CD4-positive, alpha-beta T cell treated with Interleukin-2 at 100 ng/mL for 4 hours (primary cell): ENCODE data around the gene EIF4G1.

ENCODE experiments used
- DNase-seq: peaks from one replicate; pipeline ENCODE4 v3.0.0-alpha.2; 2020; ENCODE audit warnings: low spot score

Gene EIF4G1

DNA sequence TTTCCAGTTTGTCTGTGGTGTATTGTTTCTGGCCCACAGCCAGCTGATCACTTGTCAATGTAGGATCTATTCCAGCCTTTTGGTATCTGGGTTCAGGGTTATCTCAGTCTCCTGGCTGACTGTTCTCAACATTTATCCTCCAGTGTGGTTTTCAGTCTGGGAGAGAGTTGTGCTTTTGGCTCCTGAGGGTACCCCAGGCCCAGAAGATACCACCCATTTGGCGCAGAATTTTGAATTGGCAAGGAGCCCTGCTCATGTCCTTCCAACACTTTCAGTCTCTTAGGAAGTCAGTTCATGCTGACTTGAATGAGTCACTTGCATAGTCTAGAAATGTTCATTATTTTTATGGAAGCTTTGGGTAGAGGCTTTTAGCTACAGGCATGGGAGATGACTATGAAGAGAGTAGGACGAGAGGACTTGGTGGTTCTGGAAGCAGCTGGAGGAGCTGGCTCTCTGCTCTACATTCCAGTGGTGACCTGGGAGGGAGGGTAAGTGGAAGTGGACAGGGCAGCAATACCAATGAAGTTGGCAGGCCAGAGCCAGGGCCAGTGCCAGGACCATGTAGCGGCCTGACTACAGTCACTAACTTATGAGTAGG, 54.3 kb downstream of the EIF4G1 start:
- no peak for DNase-seq

DNA sequence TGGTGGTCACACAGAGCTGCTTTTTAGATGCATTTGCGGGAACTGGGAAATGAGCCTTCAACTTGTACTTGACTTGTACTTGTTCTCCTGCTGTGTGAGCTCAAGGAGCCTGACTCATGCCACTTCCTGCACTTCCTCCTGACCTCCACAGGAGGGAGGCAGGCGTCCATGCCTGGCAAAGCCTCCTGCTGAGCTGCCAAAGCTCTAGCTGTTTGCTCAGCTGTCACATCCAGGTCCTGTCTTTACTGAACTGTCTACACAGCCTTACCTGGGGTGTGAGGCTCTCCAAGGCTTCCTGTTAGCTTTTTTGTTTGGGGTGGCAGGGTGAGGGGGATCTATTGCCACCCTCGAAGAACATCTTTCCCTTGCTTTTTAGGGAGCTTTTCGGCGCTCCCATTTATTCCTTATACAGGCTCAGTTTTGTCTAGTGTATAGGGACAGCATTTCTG, 57.2 kb downstream of the EIF4G1 start:
- peak; percentile 58 for DNase-seq

DNA sequence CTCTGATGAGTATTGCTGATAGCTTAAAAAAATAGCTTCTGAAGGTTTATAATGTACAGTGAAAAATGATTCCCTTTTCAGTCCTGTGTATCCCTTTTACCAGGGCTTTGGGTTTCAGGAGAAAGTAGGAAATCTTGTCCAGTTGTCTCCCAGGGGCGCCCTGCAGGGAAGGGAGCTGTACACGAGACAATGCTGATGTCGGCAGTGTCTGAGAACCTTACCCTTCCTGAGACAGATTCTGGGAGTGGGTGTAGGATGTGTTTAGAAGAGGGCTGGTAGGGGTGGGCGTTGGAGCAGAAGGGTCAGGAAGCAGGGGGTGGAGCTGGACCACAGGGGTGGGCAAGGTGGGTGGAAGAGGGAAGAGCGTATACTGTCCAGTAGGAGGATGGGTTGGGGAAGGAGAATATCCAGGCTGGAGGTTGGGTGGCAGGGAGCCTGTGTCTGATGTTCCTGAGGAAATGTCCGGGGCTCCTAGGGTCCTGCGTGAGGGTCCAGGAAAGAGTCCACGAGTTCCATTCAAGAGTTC, 58.0 kb downstream of the EIF4G1 start:
- DNase-seq = no peak

DNA sequence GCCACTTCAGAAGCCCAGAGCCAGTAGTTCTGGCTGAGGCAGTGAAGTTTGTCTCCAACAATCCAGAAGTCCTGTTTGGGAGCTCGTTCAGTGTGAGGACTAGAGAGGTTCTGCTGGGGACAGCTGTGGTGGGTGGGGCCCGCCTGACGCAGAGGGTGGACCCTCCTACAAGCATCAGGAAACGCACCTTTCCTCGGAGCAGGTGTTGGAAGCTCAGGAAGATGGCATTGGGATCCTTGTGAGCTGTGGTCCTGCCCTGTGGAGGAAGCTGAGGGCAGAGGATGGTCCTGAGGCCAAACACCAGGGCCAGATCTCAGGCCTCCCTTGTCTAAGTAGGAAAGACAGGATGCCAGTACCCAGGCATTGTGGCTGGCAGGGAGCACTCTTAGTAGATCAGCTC, 58.5 kb downstream of the EIF4G1 start:
- DNase-seq = no peak

DNA sequence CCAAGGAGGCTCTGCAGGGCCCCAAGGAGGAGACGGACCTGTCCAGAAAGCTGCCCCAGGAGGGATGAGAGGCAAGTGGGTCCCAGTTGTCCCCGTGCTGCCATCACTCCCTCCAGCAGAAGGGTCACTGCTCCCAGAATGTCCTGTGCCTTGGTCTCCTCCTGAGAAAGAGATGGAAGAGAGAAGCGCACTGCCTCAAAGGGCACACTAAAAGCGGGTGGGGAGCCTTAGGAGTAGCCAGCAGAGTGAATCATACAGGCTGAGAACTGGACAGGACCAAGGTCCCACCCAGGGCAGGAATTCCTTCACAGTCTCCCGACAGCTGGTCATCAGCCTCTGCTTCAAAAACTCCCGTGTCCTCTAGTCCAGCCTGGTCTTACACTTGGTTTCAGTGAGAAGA, 59.0 kb downstream of the EIF4G1 start:
- no peak for DNase-seq

DNA sequence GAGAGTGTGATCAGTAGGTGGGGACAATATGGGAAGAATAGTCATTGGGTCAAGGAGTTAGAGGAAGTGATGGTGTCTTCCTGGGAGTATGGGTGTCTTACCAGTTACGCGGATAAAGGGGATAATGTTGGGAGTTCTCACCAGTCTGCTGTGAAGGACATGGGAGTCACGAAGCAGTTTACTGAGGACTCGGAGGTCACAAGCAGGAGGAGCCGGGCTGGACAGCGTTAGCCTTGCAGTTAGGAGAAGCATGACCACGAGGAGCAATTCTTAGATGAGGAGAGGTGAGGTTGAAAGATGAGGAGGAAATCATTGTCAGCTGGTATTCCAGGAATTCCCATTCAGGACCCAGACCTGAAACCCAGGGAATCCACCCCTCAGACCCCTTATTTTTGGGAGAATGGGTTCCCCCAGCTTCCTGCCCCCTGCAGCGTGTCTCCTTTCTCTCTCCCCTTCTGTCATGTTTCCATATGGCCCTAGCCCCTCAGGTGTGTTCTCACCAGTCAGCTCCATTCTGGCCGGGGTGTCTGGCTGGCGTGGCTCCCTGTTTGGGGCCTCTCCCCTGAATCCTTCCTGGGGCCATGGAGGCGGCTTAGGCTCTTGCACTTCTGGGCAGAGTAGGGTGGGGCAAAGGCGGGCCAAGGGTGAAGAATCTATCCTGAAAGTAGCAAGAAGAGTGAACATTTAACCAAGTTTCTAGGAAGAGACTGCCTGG, 61.5 kb downstream of the EIF4G1 start:
- DNase-seq = no peak

DNA sequence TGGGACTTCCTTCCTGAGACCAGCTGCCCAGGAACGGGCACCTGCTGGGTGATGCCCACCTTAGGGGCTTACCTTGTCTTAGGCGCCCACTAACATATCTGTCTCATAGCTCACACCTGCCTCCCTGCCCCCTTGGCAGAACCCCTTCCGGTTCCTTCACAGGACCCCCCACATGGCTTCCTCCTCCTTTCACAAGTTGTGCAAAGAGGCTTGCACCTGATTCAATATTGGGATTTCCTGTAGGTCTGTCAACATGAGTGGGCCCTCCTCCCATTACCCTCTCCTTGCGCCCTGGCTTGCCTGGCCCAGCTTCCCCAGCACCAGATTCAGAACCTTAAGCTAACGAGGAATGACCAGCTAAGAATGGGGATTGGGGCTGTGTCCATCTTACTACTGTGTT, 63.0 kb downstream of the EIF4G1 start:
- DNase-seq = no peak

DNA sequence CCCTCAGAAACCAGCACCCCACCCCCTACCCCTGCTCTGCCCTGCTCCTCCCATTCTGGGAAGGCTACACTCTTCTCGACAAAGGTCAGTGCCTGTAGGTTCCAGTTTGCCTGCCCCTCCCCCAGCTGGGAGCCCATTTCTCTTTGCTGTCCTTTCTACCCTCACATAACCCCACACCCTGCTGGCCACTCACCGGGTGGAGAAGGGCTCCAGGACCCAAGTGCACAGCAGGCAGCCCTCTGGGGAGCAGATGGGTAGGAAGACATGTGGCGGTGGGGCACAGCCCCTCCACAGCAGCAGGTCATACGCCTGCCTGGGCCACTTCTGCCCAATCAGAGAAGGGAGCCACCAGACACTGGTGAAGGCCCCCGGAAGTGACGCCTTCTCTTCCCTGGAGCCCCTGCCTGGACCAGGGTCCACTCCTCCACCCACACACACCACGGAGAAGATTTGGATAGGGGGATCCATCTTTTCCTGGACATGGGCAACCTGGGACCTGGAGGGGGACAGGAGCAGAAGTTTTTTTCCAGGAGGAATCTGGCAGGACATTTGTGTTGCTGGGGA, 63.6 kb downstream of the EIF4G1 start, which contains the start of gene THPO:
TSS of gene THPO (minus strand) at position 326 of the 564 bp plus-strand sequence. CDS start 1,948 bp downstream, outside the sequence.
- no peak for DNase-seq

DNA sequence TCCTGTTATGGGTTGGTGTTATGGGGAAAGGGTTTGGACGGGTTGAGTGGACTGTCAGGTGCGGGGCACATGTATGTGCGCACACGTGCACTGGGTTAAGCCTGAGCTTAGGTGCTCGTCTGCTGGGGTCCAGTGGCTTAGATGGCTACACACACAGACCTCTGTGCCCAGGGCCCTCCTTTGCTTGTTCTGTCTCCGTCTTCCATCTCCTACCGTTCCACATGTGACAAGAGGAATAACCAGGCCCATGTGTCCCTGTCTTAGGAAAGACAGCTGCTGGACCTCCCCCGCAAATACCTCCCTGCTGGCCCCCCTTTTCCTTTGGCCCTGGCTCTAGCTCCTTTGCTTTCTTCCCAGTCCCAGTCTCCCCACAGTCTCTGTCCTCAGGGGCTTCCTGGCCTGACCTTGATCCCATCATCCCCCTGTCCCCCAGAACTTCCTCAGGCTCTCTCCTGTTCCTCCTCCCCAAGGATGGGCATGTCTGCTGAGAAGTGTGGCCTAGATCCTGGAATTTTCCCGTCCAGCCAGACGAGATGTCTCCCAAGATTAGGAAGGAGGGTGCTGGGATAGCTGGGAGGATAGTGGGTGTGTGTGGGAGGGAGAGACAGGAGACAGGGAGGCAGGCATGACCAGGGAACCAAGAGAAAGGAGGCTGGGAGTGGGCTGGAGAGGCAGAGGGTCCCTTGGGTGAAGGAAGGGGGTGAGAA, 64.4 kb downstream of the EIF4G1 start:
- no peak for DNase-seq

DNA sequence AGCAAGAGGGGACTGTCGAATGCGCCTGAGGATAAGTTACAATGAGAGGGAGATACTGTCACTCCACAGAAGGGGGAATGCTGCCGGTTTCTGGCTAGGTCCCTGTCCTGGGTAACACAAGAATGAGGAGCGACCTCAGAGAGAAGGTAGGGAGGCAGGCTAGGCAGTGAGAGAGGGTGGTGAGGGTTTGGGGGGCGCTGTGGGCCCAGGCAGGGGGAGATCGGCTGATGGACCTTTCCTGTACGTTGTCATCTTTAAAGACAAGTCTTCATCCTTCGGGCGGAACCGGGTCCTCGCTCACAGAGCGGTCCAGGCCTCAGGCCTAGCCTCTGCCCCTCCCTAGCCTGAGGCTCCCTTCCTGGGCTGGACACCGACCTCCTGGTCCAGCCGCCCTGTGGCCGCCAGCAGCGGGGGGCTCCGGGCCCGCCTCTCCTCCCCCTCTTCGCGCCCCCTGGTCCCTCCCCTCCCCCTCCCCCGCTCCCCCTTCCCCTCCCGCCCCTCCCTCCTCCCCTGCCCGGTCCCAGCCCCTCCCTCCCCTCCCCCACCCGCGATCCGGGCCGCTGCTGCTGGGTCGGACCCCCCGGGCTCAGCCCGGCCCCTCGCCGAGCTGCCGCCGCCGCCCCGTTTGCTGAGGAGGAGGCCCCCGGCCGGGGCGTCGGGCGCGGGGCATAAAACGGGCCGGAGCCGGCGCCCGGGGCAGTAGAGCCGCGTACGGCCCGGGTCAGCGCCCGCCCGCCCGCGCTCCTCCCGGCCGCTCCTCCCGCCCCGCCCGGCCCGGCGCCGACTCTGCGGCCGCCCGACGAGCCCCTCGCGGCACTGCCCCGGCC, 65.2 kb downstream of the EIF4G1 start, which contains the start of gene CHRD:
TSS of gene CHRD (plus strand) at position 697 of the 827 bp plus-strand sequence. CDS start 265 bp downstream, outside the sequence.
- no peak for DNase-seq

DNA sequence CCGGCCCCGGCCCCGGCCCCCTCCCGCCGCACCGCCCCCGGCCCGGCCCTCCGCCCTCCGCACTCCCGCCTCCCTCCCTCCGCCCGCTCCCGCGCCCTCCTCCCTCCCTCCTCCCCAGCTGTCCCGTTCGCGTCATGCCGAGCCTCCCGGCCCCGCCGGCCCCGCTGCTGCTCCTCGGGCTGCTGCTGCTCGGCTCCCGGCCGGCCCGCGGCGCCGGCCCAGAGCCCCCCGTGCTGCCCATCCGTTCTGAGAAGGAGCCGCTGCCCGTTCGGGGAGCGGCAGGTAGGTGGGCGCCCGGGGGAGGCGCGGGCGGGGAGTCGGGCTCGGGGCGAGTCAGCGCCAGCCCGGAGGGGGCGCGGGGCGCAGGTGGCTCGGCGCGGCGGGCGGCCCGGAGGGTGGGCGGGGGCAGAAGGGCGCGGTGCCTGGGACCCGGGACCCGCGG, 65.8 kb downstream of the EIF4G1 start:
- DNase-seq = peak; percentile 12

DNA sequence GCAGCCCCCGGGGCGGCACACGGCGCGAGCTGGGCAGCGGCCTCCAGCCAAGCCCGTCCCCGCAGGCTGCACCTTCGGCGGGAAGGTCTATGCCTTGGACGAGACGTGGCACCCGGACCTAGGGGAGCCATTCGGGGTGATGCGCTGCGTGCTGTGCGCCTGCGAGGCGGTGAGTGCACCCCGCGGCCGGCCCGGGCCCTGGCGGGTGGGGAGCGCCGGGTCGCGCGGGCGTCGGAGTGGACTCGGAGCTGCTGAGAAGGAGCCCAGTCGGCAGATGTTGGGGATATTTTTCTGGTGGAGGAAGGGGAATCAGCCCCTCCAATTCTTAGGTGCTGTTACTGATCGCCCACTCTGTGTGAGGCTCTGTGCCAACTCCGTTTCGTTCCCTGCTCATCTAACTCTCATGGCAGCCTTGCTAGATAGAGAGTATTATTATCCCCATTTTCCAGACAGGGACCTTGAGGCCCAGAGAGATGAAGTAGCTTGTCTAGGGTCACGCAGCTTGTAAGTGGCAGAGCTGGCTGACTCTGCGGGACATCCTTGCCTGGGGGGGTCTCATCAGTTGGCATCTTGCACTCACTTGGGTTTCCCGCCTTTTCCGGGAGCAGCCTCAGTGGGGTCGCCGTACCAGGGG, 66.3 kb downstream of the EIF4G1 start:
- DNase-seq = no peak

DNA sequence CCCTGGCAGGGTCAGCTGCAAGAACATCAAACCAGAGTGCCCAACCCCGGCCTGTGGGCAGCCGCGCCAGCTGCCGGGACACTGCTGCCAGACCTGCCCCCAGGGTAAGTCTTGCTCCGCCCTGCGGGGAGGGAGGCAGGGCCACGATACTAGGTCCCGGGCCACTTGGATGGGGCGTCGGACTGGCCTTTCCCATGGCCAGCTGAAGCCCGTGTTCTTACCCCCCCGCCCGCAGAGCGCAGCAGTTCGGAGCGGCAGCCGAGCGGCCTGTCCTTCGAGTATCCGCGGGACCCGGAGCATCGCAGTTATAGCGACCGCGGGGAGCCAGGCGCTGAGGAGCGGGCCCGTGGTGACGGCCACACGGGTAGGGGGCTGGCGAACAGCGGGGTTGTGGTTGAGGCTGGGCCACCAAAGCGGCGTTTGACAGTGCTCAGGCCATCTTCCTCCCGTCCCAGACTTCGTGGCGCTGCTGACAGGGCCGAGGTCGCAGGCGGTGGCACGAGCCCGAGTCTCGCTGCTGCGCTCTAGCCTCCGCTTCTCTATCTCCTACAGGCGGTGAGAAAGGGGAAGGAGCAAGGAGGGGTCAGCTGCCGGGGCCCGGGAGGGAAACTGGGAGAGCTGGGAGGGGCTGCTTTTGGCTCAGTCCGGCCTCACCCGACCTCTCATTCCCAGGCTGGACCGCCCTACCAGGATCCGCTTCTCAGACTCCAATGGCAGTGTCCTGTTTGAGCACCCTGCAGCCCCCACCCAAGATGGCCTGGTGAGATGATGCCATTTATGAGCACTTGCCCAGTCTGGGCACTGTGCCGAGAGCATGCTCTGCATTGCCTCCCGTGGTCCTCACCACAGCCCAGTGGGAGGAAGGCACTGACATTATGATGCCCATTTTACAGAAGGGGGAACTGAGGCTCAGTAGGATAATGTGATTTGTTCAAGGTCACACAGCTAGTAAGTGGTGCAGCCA, 67.1 kb downstream of the EIF4G1 start:
- DNase-seq = no peak

DNA sequence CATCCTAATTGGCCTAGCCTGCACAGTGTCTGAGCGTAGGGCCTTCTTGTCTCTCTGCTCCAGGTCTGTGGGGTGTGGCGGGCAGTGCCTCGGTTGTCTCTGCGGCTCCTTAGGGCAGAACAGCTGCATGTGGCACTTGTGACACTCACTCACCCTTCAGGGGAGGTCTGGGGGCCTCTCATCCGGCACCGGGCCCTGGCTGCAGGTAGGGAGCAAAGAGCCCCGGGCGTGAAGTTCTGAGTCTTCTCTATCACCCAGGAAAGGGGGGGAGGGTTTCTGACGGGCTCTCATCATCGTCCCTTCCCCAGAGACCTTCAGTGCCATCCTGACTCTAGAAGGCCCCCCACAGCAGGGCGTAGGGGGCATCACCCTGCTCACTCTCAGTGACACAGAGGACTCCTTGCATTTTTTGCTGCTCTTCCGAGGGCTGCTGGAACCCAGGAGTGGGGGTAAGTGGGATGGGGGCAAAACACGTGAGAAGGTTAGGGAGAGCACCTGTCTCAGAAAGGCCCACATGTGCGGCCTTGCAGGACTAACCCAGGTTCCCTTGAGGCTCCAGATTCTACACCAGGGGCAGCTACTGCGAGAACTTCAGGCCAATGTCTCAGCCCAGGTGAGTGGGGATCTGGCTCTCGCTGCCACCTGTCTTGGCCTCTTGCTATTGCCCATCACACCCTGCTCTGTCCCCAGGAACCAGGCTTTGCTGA, 68.1 kb downstream of the EIF4G1 start:
- no peak for DNase-seq

DNA sequence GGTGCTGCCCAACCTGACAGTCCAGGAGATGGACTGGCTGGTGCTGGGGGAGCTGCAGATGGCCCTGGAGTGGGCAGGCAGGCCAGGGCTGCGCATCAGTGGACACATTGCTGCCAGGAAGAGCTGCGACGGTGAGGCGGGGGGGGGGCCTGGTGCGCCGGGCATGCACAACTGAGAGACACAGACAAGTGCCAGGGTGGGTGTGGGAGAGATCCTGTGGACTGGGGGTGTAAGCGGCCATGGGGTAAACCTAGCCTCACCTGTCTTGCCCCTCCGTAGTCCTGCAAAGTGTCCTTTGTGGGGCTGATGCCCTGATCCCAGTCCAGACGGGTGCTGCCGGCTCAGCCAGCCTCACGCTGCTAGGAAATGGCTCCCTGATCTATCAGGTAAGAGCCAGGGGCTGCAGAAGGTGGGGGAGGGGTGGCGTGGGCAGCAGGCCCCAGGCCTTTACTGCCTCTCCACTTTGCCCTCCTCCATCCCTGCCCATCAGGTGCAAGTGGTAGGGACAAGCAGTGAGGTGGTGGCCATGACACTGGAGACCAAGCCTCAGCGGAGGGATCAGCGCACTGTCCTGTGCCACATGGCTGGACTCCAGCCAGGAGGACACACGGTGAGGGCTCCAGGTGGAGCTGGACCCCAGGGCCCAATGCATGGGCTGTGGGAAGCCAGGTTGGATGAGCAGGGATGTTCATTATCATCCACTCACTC, 68.8 kb downstream of the EIF4G1 start:
- DNase-seq = no peak

DNA sequence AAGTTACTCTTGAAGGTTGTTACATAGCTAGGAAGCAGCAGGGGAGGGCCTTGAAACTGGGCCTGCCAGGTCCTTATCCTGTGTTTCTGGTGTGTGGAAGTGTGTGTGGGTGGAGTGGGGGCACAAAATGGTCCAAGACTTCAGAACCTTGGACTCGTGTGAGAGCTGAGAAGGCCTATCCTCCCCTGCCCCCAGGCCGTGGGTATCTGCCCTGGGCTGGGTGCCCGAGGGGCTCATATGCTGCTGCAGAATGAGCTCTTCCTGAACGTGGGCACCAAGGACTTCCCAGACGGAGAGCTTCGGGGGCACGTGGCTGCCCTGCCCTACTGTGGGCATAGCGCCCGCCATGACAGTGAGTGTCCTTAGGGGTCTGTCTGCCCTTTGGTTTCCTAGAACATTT, 69.9 kb downstream of the EIF4G1 start:
- DNase-seq = no peak
